Measurements from ENCODE around the gene RAP2B. TPM values are rescaled to one million over a fixed set of nuclear protein-coding genes. Genes with fewer than 3 reads are reported as not detected.
"Not testable (repeated sequence)": the region's sequence is repeated elsewhere in the genome, so short reads cannot be mapped to it uniquely, and the experiment has no call there.

RAP2B gene
- total and polyA plus RNA-seq, 2 donors (not counting 3 experiments of a cell fraction or from before 2014, with no cell fraction given) = 8.3 to 27.5 TPM

DNA sequence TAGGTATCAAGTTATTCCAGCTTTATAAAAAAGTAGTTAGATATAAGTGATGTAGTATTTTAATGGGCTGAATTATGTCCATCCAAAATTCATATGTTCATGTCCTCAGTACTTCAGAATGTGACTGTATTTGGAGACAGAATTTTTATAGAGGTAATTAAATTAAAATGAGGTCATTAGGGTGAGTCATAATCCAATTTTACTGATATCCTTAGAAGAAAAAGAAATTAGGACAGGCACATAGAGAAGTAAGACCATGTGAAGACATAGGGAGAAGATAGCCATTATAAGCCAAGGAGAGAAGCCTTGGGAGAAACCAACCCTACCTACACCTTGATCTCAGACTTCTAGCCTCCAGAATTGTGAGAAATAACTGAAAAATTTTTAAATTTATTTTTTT, 30.3 kb downstream of the RAP2B start:
- POLR2A ChIA-PET = no interaction called here
- no peak overlapping the region for H3K4me3 ChIP-seq (replicated peaks in 1 of 3; ENCODE audit: insufficient read depth in 1 of 3, low read depth in 1 of 3, low read length in 3 of 3)
- H3K36me3 ChIP-seq (ENCODE audit: control insufficient read depth in 2 of 2, extremely low read depth in 1 of 2, insufficient read depth in 2 of 2, low read length in 2 of 2) = no peaks in the 10 kb centered on the region
- CTCF ChIA-PET = interaction anchor here (0.7 kb wide), 1 partner anchor 15 kb away, joined by 3 read pairs; no protein-coding TSS in a partner anchor
- H3K4me2 ChIP-seq (ENCODE audit: insufficient read depth, low read length) = no peak overlapping the region
- H3K27me3 ChIP-seq (ENCODE audit: control insufficient read depth in 2 of 2, insufficient read depth in 2 of 2, low read length in 2 of 2) = no peaks in the 10 kb centered on the region
- DNase-seq (ENCODE audit: low read depth, low spot score) (no peak), FAIRE-seq (no peak)
- BruUV-seq (replicated peaks) = no TSS peak
- dilution Hi-C loops (cut with MboI; ENCODE audit: extremely low pct_ligation_motif_present, low sequenced_read_pairs) = no loop called here
- H3K9me3 ChIP-seq (replicated peaks; ENCODE audit: control insufficient read depth, insufficient read depth, low read length) = no peaks in the 10 kb centered on the region
- no peak overlapping the region for H3K27ac ChIP-seq (ENCODE audit: insufficient read depth, low read depth, low read length)
- H3K79me2 ChIP-seq (ENCODE audit: control insufficient read depth, insufficient read depth, low read length) = no peaks in the 10 kb centered on the region
- H3K9me1 ChIP-seq (replicated peaks; ENCODE audit: control insufficient read depth, extremely low read depth, insufficient read depth, low read length) = no peaks in the 10 kb centered on the region
- H2AFZ ChIP-seq (ENCODE audit: low read depth, low read length) = no peak overlapping the region
- intact Hi-C loops (cut with micrococcal nuclease) = no loop called here
- no peaks in the 10 kb centered on the region for H4K20me1 ChIP-seq (replicated peaks; ENCODE audit: control insufficient read depth, extremely low read depth, insufficient read depth, low read length)
- H3K9ac ChIP-seq (replicated peaks; ENCODE audit: extremely low read depth, insufficient read depth, low read length) = no peak overlapping the region
- H3K4me1 ChIP-seq (ENCODE audit: control insufficient read depth, extremely low read depth, insufficient read depth, low read length) = no peaks in the 10 kb centered on the region
- no peak for TF ChIP-seq EZH2 (IDR thresholded peaks at IDR 0.05; ENCODE audit: borderline replicate concordance, low read depth, low read length, severe bottlenecking)
- TF ChIP-seq, protein P1, sequence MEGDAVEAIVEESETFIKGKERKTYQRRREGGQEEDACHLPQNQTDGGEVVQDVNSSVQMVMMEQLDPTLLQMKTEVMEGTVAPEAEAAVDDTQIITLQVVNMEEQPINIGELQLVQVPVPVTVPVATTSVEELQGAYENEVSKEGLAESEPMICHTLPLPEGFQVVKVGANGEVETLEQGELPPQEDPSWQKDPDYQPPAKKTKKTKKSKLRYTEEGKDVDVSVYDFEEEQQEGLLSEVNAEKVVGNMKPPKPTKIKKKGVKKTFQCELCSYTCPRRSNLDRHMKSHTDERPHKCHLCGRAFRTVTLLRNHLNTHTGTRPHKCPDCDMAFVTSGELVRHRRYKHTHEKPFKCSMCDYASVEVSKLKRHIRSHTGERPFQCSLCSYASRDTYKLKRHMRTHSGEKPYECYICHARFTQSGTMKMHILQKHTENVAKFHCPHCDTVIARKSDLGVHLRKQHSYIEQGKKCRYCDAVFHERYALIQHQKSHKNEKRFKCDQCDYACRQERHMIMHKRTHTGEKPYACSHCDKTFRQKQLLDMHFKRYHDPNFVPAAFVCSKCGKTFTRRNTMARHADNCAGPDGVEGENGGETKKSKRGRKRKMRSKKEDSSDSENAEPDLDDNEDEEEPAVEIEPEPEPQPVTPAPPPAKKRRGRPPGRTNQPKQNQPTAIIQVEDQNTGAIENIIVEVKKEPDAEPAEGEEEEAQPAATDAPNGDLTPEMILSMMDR (IDR thresholded peaks at IDR 0.05; ENCODE audit: extremely low read depth in 1 of 2, insufficient read depth in 1 of 2, low read depth in 1 of 2, low read length in 2 of 2) = no peak
- no peak for TF ChIP-seq MYC (IDR thresholded peaks at IDR 0.05; ENCODE audit: low read depth, low read length)
- no peak for TF ChIP-seq POLR2A (IDR thresholded peaks at IDR 0.05; ENCODE audit: low read depth, low read length)
- TF ChIP-seq JUN (IDR thresholded peaks at IDR 0.05; ENCODE audit: borderline replicate concordance, insufficient read depth, insufficient read length, low read depth) = no peak
- TF ChIP-seq GATA2 (IDR thresholded peaks at IDR 0.05; ENCODE audit: insufficient read depth, insufficient read length, low read depth, low read length) = no peak
- no peak for TF ChIP-seq POLR2AphosphoS5 (IDR thresholded peaks at IDR 0.05; ENCODE audit: insufficient read depth, low read depth, low read length)
- TF ChIP-seq, protein P2, sequence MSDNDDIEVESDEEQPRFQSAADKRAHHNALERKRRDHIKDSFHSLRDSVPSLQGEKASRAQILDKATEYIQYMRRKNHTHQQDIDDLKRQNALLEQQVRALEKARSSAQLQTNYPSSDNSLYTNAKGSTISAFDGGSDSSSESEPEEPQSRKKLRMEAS (IDR thresholded peaks at IDR 0.05; ENCODE audit: insufficient read depth, insufficient read length) = no peak
- no peak for TF ChIP-seq FOS (IDR thresholded peaks at IDR 0.05; ENCODE audit: borderline replicate concordance, insufficient read depth, low read length)

DNA sequence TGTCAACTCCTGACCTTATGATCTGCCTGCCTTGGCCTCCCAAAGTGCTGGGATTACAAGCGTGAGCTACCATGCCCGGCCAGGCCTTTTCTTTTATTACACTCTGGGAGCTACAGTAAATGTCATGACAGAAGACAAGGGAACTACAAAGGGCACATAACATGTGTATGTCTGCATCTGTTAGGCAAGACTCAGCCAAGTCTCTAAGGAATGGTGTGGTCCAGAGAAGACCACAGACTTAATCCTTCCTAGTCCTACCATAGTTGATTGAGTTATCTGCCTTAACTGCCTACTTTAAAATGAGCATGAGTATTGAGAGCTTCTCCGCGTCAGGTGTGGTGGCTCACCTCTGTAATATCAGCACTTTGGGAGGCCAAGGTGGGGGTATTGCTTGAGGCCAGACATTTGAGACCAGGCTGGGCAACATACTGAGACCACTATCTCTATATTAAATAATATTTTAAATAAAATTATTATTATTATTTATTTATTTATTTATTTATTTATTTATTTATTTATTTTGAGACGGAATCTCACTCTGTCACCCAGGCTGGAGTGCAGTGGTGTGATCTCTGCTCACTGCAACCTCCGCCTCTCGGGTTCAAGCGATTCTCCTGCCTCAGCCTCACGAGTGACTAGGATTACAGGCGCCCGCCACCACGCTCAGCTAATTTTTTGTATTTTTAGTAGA, 31.9 kb downstream of the RAP2B start:
- H3K9me1 ChIP-seq (replicated peaks; ENCODE audit: control insufficient read depth, extremely low read depth, insufficient read depth, low read length); H3K4me3 ChIP-seq (replicated peaks in 1 of 3; ENCODE audit: insufficient read depth in 1 of 3, low read depth in 1 of 3, low read length in 3 of 3); H2AFZ ChIP-seq (ENCODE audit: low read depth, low read length); BruUV-seq (replicated peaks); H3K36me3 ChIP-seq (ENCODE audit: control insufficient read depth in 2 of 2, extremely low read depth in 1 of 2, insufficient read depth in 2 of 2, low read length in 2 of 2); H4K20me1 ChIP-seq (replicated peaks; ENCODE audit: control insufficient read depth, extremely low read depth, insufficient read depth, low read length); H3K9me3 ChIP-seq (replicated peaks; ENCODE audit: control insufficient read depth, insufficient read depth, low read length); CTCF ChIA-PET; DNase-seq (ENCODE audit: low read depth, low spot score); H3K9ac ChIP-seq (replicated peaks; ENCODE audit: extremely low read depth, insufficient read depth, low read length); intact Hi-C loops (cut with micrococcal nuclease); dilution Hi-C loops (cut with MboI; ENCODE audit: extremely low pct_ligation_motif_present, low sequenced_read_pairs); H3K27me3 ChIP-seq (ENCODE audit: control insufficient read depth in 2 of 2, insufficient read depth in 2 of 2, low read length in 2 of 2); H3K4me2 ChIP-seq (ENCODE audit: insufficient read depth, low read length); POLR2A ChIA-PET; H3K4me1 ChIP-seq (ENCODE audit: control insufficient read depth, extremely low read depth, insufficient read depth, low read length); H3K27ac ChIP-seq (ENCODE audit: insufficient read depth, low read depth, low read length); H3K79me2 ChIP-seq (ENCODE audit: control insufficient read depth, insufficient read depth, low read length); FAIRE-seq: not testable (repeated sequence)

All from endothelial cell of umbilical vein (primary cell).